Prostate gland (tissue), 2 donors: ENCODE results near the gene PLEKHM2. TPM values are rescaled to one million over a fixed set of nuclear protein-coding genes. Genes with fewer than 3 reads are reported as not detected.

Source experiments
- DNase-seq: peaks from one replicate; pipeline ENCODE4 v3.0.0-alpha.2; 2019; ENCODE audit warnings: low spot score
- H3K27ac ChIP-seq, 2 donors: fragments of 200-600 bp; sonication (generic); 2 replicates each; pipeline ENCODE4 v1.5.1; 2017 to 2019
- H3K27me3 ChIP-seq: fragments of 200-600 bp; sonication (generic); replicated peaks from 2 replicates; pipeline ENCODE4 v1.5.1; 2019; ENCODE audit not compliant: insufficient read depth
- H3K36me3 ChIP-seq, 2 donors: fragments of 200-600 bp; sonication (generic); 1 replicate in 1 of 2; 2 replicates in 1 of 2; pipeline versions ENCODE4 v1.5.1 to v1.8.1; 2017 to 2019
- H3K4me1 ChIP-seq: fragments of 200-600 bp; sonication (generic); replicated peaks from 2 replicates; pipeline ENCODE4 v1.5.1; 2019
- H3K4me3 ChIP-seq, 2 donors: fragments of 200-600 bp; sonication (generic); 2 replicates each; pipeline ENCODE4 v1.5.1; 2017 to 2019
- H3K9me3 ChIP-seq: fragments of 200-600 bp; sonication (generic); 2 replicates; pipeline ENCODE4 v1.5.1; 2017
- CTCF ChIP-seq, 4 experiments: fragments of 200-600 bp in 2 of 4; fragments of 450-650 bp in 2 of 4; sonication (generic) in 2 of 4; IDR thresholded peaks; 1 replicate in 3 of 4; 2 replicates in 1 of 4; pipeline ENCODE4 v1.5.1; 2016 to 2019; ENCODE audit warnings: antibody characterized with exemption in 4 of 4, mild to moderate bottlenecking in 2 of 4, moderate library complexity in 2 of 4
- POLR2A ChIP-seq: fragments of 450-650 bp; IDR thresholded peaks from one replicate; pipeline ENCODE4 v1.6.1; 2016; ENCODE audit warnings: antibody characterized with exemption, mild to moderate bottlenecking
- POLR2AphosphoS5 ChIP-seq: sonication (generic); formaldehyde crosslinking; IDR thresholded peaks from one replicate; pipeline ENCODE4 v1.6.1; 2017; ENCODE audit warnings: antibody characterized with exemption
- WGBS: methylation state at CpG from one replicate; pipeline ENCODE4 v1.1.5; 2018; 5-methylcytosine and 5-hydroxymethylcytosine counted together
- intact Hi-C: fragments of 100-400 bp; cut with DNase I; formaldehyde crosslinking; loops from one replicate; pipeline ENCODE4 v1.14.2; 2022
- total RNA-seq, 2 donors: library from RNA; depleted of rRNA; stranded (reverse); fragments of >200 nt; gene quantifications; one replicate each; pipeline ENCODE4 v1.1.0, GENCODE V29; 2016

PLEKHM2 gene
- total RNA-seq, 2 donors from 2014 or later = 29.0 to 60.4 TPM

GRCh38 chr1:15749399-15750291 lies 65.5 kb downstream of the PLEKHM2 start:
- no peak for TF ChIP-seq POLR2AphosphoS5
- TF ChIP-seq CTCF (IDR thresholded peaks at IDR 0.05) = no peak
- TF ChIP-seq POLR2A = no peak
- H3K36me3 ChIP-seq = no peaks in the 10 kb centered on the region

GRCh38 chr1:15750924-15751323 lies 66.8 kb downstream of the PLEKHM2 start:
- H3K27me3 ChIP-seq = no peaks in the 10 kb centered on the region
- no peaks in the 10 kb centered on the region for H3K4me1 ChIP-seq
- no peaks in the 10 kb centered on the region for H3K36me3 ChIP-seq
- WGBS = 89% methylated on average over 12 of the region's 12 CpGs
- H3K4me3 ChIP-seq = no peak overlapping the region
- H3K9me3 ChIP-seq = no peaks in the 10 kb centered on the region
- intact Hi-C loops = no loop called here
- H3K27ac ChIP-seq = no peak overlapping the region
- TF ChIP-seq POLR2A (no peak), POLR2AphosphoS5 (no peak), CTCF (IDR thresholded peaks at IDR 0.05) (no peak)
- DNase-seq = no peak

More at GRCh38 chr1:15749399-15750291, 65.5 kb downstream of the PLEKHM2 start:
- no peak for DNase-seq
- H3K9me3 ChIP-seq = no peaks in the 10 kb centered on the region
- WGBS = 61% methylated on average over 17 of the region's 19 CpGs
- H3K4me3 ChIP-seq = no peak overlapping the region
- no peak overlapping the region for H3K27ac ChIP-seq
- no peaks in the 10 kb centered on the region for H3K4me1 ChIP-seq
- no peaks in the 10 kb centered on the region for H3K27me3 ChIP-seq
- intact Hi-C loops = no loop called here

- no peak overlapping the region for H3K27ac ChIP-seq
- WGBS = 76% methylated on average over 10 of the region's 10 CpGs
These were observed 67.6 kb downstream of the PLEKHM2 start for GRCh38 chr1:15751717-15752116.

GRCh38 chr1:15753776-15754175 lies 69.7 kb downstream of the PLEKHM2 start:
- TF ChIP-seq POLR2A (no peak), CTCF (IDR thresholded peaks at IDR 0.05) (no peak), POLR2AphosphoS5 (no peak)
- intact Hi-C loops = no loop called here
- Histone ChIP-seq H3K27me3 (no peaks in the 10 kb centered on the region), H3K4me3 (no peak overlapping the region), H3K36me3 (no peaks in the 10 kb centered on the region), H3K9me3 (no peaks in the 10 kb centered on the region), H3K4me1 (peaks cover 6% of the 10 kb centered on the region), H3K27ac (no peak overlapping the region)
- WGBS = 79% methylated on average over 10 of the region's 10 CpGs
- no peak for DNase-seq

More at GRCh38 chr1:15751717-15752116, 67.6 kb downstream of the PLEKHM2 start:
- Histone ChIP-seq H3K9me3 (no peaks in the 10 kb centered on the region), H3K4me3 (no peak overlapping the region), H3K4me1 (no peaks in the 10 kb centered on the region), H3K27me3 (no peaks in the 10 kb centered on the region), H3K36me3 (no peaks in the 10 kb centered on the region)
- intact Hi-C loops = no loop called here
- no peak for DNase-seq
- TF ChIP-seq POLR2AphosphoS5 = no peak
- no peak for TF ChIP-seq POLR2A
- no peak for TF ChIP-seq CTCF (IDR thresholded peaks at IDR 0.05)
